Memory B cell (primary cell): ENCODE measurements around the gene MAPKAPK3.

Source experiments
- ATAC-seq: fragments of 150-1000 bp; cut with Tn5 transposase; 2 replicates; pipeline ENCODE4 v1.10.0; 2021; ENCODE audit warnings: low read depth, mild to moderate bottlenecking, moderate library complexity
- DNase-seq, 2 donors: peaks; one replicate each; pipeline ENCODE4 v3.0.0; 2022; ENCODE audit warnings: low spot score in 2 of 2
- H3K27ac Mint-ChIP-seq: one replicate; pipeline ENCODE4 v1.8.0; 2022; ENCODE audit warnings: mild to moderate bottlenecking, moderate library complexity, mixed read lengths
- H3K27me3 Mint-ChIP-seq: one replicate; pipeline ENCODE4 v1.8.0; 2022; ENCODE audit warnings: mixed read lengths
- H3K36me3 Mint-ChIP-seq: one replicate; pipeline ENCODE4 v1.8.0; 2022; ENCODE audit warnings: mild to moderate bottlenecking, mixed read lengths
- H3K4me1 Mint-ChIP-seq: one replicate; pipeline ENCODE4 v1.8.0; 2022; ENCODE audit warnings: mixed read lengths
- H3K4me3 Mint-ChIP-seq: one replicate; pipeline ENCODE4 v1.8.0; 2022; ENCODE audit warnings: mild to moderate bottlenecking, moderate library complexity, mixed read lengths
- H3K9me3 Mint-ChIP-seq: one replicate; pipeline ENCODE4 v1.8.0; 2022; ENCODE audit warnings: mixed read lengths

The MAPKAPK3 gene

GRCh38 chr3:50639055-50639494 is 22.1 kb downstream of the MAPKAPK3 start:
- H3K27me3 Mint-ChIP-seq = no peaks in the 10 kb centered on the region
- H3K27ac Mint-ChIP-seq = no peak overlapping the region
- H3K4me3 Mint-ChIP-seq = no peak overlapping the region
- DNase-seq = no peak
- peaks cover 9% of the 10 kb centered on the region for H3K4me1 Mint-ChIP-seq
- no peak for ATAC-seq
- H3K36me3 Mint-ChIP-seq = peaks cover 18% of the 10 kb centered on the region
- no peaks in the 10 kb centered on the region for H3K9me3 Mint-ChIP-seq

DNA sequence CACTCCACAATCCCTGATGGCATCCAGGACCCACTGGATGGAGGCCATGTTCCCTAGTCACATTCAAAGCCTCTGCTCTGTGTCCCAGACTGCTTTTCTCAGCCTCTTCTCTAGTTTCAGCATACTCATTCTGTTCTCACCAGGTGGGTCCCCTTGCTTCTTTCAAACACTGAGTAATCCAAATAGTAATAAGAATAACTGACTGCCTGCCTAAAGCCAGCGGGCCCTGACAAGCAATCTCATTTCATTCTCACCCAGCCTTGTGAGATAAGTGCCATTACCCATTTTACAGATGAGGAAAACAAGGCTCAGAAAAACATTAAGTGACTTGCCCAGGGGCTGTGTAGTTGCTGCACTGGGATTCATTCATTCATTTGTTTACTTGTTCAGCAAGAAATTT is 25.4 kb downstream of the MAPKAPK3 start:
- peaks cover 29% of the 10 kb centered on the region for H3K36me3 Mint-ChIP-seq

GRCh38 chr3:50644561-50644960 is 27.6 kb downstream of the MAPKAPK3 start:
- DNase-seq (no peak), ATAC-seq (no peak)
- no peaks in the 10 kb centered on the region for H3K4me1 Mint-ChIP-seq
- H3K27ac Mint-ChIP-seq = no peak overlapping the region
- peaks cover 29% of the 10 kb centered on the region for H3K36me3 Mint-ChIP-seq
- no peaks in the 10 kb centered on the region for H3K27me3 Mint-ChIP-seq
- H3K9me3 Mint-ChIP-seq = no peaks in the 10 kb centered on the region
- no peak overlapping the region for H3K4me3 Mint-ChIP-seq

More for the DNA sequence above, 25.4 kb downstream of the MAPKAPK3 start:
- H3K27ac Mint-ChIP-seq = no peak overlapping the region
- H3K4me1 Mint-ChIP-seq = peaks cover 2% of the 10 kb centered on the region
- no peaks in the 10 kb centered on the region for H3K27me3 Mint-ChIP-seq
- no peak for ATAC-seq
- no peak for DNase-seq
- H3K9me3 Mint-ChIP-seq = no peaks in the 10 kb centered on the region
- no peak overlapping the region for H3K4me3 Mint-ChIP-seq

DNA sequence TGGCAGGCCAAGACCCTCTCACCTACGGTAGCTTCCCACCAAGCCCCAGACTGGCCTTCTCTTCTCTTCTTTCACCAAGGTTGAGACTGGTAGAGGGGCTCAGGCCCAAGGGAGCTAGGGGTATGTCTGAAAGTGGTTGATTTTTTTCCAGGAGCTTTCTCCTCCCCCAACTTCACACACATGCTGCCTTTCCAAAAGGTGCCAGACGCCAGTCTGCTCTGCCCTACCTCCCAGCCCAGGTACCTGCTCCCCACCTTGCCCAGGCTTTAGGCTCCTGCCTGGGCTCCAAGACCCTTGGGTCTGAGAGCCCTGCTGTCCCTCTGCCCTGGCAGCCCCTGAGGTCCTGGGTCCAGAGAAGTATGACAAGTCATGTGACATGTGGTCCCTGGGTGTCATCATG is 28.4 kb downstream of the MAPKAPK3 start:
- Mint-ChIP-seq H3K27ac (no peak overlapping the region), H3K4me3 (no peak overlapping the region), H3K9me3 (no peaks in the 10 kb centered on the region), H3K36me3 (peaks cover 29% of the 10 kb centered on the region), H3K27me3 (no peaks in the 10 kb centered on the region), H3K4me1 (no peaks in the 10 kb centered on the region)
- ATAC-seq (no peak), DNase-seq (no peak)

DNA sequence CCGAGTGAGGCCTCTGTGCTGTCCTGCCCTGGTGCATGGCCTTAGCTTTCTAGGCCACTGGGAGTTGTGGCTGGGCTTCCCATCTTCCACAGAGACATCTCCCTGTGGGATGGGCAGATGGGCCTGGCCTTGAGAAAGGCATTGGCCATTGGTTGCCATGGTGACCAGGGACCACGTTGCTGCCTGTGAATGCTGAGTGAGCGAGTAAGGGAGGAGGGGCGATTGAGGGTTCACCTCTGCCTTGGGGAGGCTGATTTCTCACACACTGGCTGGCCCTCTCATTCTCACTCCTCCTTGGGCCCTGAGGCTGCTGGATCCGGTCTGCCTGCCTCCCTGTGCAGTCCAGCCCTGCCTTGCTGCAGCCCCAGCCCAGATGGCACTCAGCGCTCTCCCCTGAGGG is 31.4 kb downstream of the MAPKAPK3 start:
- peaks cover 19% of the 10 kb centered on the region for H3K36me3 Mint-ChIP-seq
- DNase-seq (no peak), ATAC-seq (no peak)
- no peaks in the 10 kb centered on the region for H3K4me1 Mint-ChIP-seq
- no peaks in the 10 kb centered on the region for H3K9me3 Mint-ChIP-seq
- H3K27ac Mint-ChIP-seq = no peak overlapping the region
- no peak overlapping the region for H3K4me3 Mint-ChIP-seq
- H3K27me3 Mint-ChIP-seq = no peaks in the 10 kb centered on the region

DNA sequence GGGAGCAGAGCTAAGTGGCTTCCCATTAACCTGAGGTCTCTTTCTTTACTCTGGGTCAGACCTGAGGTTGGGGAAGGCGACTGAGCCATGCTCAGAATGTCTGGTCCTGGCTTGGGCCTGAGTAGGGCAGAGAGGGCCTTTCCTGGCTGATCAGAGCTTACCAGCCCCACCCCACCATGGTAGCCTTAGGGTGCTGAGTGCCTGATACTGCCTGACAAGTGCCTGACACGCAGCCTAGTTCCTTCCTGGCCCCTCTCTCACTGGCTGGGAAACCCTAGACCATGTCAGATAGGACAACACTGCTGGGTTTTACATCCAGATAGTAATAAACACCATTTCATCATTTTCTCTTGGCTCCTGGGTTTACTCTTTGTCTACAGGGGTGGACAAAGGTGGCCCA is 32.0 kb downstream of the MAPKAPK3 start:
- H3K27ac Mint-ChIP-seq = no peak overlapping the region
- H3K36me3 Mint-ChIP-seq = peaks cover 14% of the 10 kb centered on the region

GRCh38 chr3:50649451-50649931 is 32.5 kb downstream of the MAPKAPK3 start:
- DNase-seq (no peak), ATAC-seq (no peak)
- no peak overlapping the region for H3K4me3 Mint-ChIP-seq
- no peaks in the 10 kb centered on the region for H3K9me3 Mint-ChIP-seq
- peaks cover 11% of the 10 kb centered on the region for H3K36me3 Mint-ChIP-seq
- no peaks in the 10 kb centered on the region for H3K27me3 Mint-ChIP-seq
- H3K27ac Mint-ChIP-seq = no peak overlapping the region
- no peaks in the 10 kb centered on the region for H3K4me1 Mint-ChIP-seq

More for the DNA sequence above, 32.0 kb downstream of the MAPKAPK3 start:
- H3K27me3 Mint-ChIP-seq = no peaks in the 10 kb centered on the region
- ATAC-seq = no peak
- no peak for DNase-seq
- no peaks in the 10 kb centered on the region for H3K9me3 Mint-ChIP-seq
- H3K4me1 Mint-ChIP-seq = no peaks in the 10 kb centered on the region
- no peak overlapping the region for H3K4me3 Mint-ChIP-seq

DNA sequence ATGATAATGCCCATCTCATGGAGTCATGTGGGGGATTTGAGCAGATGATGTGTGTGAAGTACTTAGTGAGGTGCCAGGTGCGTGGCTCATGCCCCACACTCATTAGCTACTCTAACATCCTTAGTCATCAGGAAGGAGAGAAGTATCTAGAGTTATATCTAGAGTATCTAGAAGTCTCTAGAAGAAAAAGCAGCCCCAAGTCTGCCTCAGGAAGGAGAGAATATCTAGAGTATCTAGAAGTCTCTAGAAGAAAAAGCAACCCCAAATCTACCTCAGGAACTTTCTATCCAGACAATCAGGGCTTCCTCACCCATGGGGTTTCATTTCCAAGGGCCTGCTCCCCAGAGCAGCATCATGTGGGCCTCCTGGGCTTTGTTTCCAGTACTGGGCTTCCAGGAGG is 33.1 kb downstream of the MAPKAPK3 start:
- H3K4me3 Mint-ChIP-seq = no peak overlapping the region
- no peaks in the 10 kb centered on the region for H3K4me1 Mint-ChIP-seq
- H3K27me3 Mint-ChIP-seq = no peaks in the 10 kb centered on the region
- H3K27ac Mint-ChIP-seq = no peak overlapping the region
- DNase-seq = no peak
- H3K36me3 Mint-ChIP-seq = peaks cover 10% of the 10 kb centered on the region
- no peak for ATAC-seq
- H3K9me3 Mint-ChIP-seq = no peaks in the 10 kb centered on the region

- DNase-seq = no peak
- no peak for ATAC-seq
- Mint-ChIP-seq H3K27ac (no peak overlapping the region), H3K36me3 (no peaks in the 10 kb centered on the region), H3K4me3 (no peak overlapping the region), H3K9me3 (no peaks in the 10 kb centered on the region), H3K4me1 (no peaks in the 10 kb centered on the region), H3K27me3 (no peaks in the 10 kb centered on the region)
Measured at GRCh38 chr3:50651445-50651844, 34.5 kb downstream of the MAPKAPK3 start.

DNA sequence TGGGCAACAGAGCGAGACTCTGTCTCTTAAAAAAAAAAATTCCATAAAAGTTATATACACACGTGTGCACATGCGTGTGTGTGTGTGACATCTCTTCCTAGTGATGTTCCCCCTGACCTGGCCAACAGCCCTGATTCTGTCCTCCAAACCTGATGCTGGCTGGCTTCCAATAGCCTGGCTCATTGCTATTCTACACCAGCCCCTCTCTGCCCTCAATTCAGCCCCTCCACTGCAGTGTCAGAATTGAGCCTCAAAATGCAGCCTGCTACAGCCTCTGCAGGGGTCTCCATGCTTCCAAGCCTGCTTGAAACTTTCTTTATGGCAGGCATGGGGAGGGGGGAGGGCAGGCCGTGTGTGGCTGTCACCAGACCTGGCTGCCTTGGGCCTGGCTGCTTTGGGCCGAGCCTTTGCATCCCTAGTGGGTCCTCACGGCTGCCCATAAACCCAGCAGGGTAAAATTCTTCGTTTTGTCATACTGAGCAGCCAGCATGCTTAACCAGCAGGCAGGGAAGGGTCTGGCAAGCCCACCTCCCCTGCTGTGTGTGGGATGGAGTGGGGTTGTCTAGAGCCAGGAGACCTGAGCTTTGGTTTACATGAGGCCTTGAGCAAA is 35.1 kb downstream of the MAPKAPK3 start:
- DNase-seq (no peak), ATAC-seq (no peak)
- Mint-ChIP-seq H3K36me3 (no peaks in the 10 kb centered on the region), H3K27me3 (no peaks in the 10 kb centered on the region), H3K4me1 (no peaks in the 10 kb centered on the region), H3K27ac (no peak overlapping the region), H3K4me3 (no peak overlapping the region), H3K9me3 (no peaks in the 10 kb centered on the region)

DNA sequence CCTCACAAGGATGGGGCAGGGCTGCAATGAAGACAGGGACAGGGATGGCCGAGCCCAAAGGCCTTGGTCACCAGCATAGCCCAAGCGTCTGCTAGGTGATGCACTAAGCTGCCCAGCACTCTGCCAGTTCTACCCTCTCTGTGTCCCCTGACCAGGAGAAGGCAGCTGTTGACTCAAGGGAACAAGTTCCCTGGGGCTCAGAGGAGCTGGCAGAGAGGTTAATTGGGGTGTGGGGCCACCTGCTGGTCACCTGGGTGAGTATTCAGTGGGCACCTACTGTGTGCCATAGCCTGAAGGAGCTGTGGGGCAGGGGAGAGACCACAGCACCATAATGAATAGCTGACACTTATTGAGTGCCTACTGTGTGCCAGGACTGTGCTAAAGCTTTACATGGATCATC is 35.8 kb downstream of the MAPKAPK3 start:
- Mint-ChIP-seq H3K4me3 (no peak overlapping the region), H3K36me3 (no peaks in the 10 kb centered on the region), H3K4me1 (no peaks in the 10 kb centered on the region), H3K27ac (no peak overlapping the region), H3K9me3 (no peaks in the 10 kb centered on the region), H3K27me3 (peaks cover 2% of the 10 kb centered on the region)
- ATAC-seq (peak; percentile 77), DNase-seq (peak in 1 of 2 donors; percentile 23)

DNA sequence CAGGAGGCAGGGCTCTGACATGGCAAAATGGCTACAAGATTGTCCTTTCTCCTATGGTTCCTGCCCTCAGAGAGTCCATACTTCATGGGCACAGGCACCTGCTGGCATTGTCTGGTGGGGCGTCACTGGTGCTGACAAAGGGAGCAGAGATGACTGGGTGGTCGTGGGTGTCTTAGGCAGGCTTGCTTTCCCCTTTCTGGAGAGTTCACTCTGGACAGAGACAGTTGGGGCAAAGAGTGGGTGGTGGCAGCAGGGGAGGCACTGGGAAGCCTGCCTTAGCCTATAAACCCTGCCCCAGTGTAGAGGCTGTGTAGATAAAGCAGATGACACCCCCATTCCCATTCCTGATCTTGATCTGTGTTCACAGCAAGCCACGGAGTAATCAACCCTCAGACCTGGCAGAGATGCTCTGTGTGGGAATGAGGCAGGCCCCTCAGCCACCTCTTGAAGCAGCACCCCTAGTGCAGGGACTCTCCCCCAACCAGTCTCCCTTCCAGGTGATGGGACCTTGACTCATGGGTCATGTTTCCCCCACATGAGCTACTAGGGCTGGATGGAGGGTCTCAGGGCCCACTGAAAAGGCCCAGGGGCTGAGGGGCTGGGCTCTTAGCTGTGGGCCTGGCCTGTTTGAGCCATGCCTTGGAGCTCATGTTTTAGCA is 37.1 kb downstream of the MAPKAPK3 start:
- ATAC-seq (no peak), DNase-seq (no peak)
- H3K27me3 Mint-ChIP-seq = peaks cover 4% of the 10 kb centered on the region
- H3K4me3 Mint-ChIP-seq = no peak overlapping the region
- H3K36me3 Mint-ChIP-seq = no peaks in the 10 kb centered on the region
- H3K9me3 Mint-ChIP-seq = no peaks in the 10 kb centered on the region
- H3K27ac Mint-ChIP-seq = no peak overlapping the region
- no peaks in the 10 kb centered on the region for H3K4me1 Mint-ChIP-seq

DNA sequence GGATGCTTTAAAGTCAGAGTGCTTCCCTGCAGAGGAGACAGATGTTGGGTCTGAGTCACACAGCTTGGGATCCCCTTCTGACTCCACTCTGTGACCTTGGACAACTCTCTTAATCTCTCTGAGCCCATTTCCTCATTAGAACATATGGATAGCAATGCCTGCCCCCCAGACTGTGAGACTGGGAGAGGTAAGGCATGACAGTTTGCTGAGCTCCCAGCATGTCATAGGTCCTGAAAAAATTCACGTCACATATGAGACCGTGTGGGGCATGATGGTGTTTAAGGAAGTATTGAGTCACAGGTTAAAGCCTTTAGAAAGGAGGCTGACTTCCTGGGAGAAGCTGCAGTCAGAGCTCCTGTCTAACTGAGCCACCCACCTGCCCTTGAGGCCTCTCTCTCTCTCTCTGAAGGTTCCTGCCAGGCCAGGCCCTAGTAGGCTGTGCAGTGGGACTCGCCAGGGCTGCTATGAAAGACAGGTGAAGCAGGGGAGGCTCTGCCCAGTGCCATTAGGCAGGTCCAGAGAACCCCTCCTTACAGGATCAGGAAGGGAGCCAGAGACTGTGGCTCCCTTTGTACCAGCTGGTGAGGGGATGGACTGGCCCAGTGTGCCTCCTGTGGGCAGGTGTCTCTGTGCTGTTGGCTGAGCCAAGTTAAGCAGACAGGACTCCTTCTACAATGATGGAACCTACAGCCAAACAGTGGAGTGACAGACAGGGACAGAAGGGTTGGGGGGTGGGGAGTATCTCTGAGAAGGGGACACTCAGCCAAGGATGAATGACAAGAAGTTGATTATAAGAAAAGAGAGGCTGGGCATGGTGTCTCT is 38.3 kb downstream of the MAPKAPK3 start:
- Mint-ChIP-seq H3K27ac (no peak overlapping the region), H3K4me3 (no peak overlapping the region), H3K36me3 (no peaks in the 10 kb centered on the region), H3K9me3 (no peaks in the 10 kb centered on the region), H3K27me3 (peaks cover 4% of the 10 kb centered on the region), H3K4me1 (no peaks in the 10 kb centered on the region)
- ATAC-seq = no peak
- no peak for DNase-seq

DNA sequence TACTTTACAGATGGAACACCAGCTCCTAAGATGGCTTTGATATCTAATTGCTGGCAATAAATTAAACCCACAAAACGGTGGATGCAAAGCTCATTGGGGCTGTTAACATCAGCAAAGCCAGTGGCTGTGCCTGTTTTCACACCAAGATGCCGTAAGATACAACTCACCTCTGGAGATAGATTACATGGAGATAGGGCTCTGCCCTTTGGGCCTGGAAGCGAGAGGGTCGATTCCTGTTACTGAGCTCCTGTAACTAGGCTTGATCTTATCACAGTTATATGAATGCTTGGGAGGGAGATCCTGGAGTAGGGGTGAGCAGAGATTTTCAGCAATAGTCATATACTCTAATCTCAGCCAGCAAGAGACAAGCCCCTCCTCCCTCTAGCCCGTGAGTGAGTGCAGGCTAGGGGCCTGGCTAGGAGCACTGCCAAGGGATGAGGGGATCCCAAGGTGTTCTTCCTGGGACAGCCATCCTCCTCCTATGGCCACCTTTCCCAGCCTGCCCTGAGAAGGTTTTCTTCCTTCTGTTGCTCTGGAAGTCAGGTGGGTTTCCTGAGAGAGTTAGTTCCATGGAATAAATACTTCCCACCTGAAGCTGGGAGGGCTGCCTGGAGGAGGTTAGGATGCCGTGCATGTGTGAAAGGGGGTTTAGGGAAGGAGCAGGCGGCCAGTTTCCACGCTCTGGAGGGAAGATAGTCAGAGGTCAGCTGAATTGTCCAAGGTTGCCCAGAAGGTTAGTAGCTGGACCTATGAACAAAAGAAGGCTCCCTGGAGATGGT is 39.7 kb downstream of the MAPKAPK3 start:
- DNase-seq (no peak), ATAC-seq (no peak)
- no peaks in the 10 kb centered on the region for H3K36me3 Mint-ChIP-seq
- no peak overlapping the region for H3K27ac Mint-ChIP-seq
- H3K4me3 Mint-ChIP-seq = no peak overlapping the region
- H3K4me1 Mint-ChIP-seq = no peaks in the 10 kb centered on the region
- H3K27me3 Mint-ChIP-seq = peaks cover 5% of the 10 kb centered on the region
- H3K9me3 Mint-ChIP-seq = no peaks in the 10 kb centered on the region
